IMR-90 (cell line): Measurements from ENCODE around the gene KLHL29. TPM values are rescaled to one million over a fixed set of nuclear protein-coding genes. Genes with fewer than 3 reads are reported as not detected.

Experiments
- ATAC-seq: fragments of 200-7000 bp; cut with Tn5 transposase; 2 replicates; pipeline ENCODE4 v1.9.1; 2020; ENCODE audit warnings: low read depth, mild to moderate bottlenecking, moderate library complexity
- BruUV-seq: library from RNA; stranded (reverse); fragments of 400-500 nt; replicated peaks from 2 replicates; lab custom pipeline; 2021; lab: Mats Ljungman, UMichigan
- CTCF ChIA-PET: fragments of 300-600 bp; formaldehyde crosslinking; extraction: SDS; loops from one replicate; lab custom pipeline; 2021; ENCODE audit warnings: antibody characterized with exemption; lab: Yijun Ruan, JAX
- POLR2A ChIA-PET: fragments of 300-600 bp; sonication (Branson Sonifier 250); formaldehyde crosslinking; loops from one replicate; lab custom pipeline; 2022; ENCODE audit warnings: antibody characterized with exemption; ENCODE audit not compliant: unreplicated experiment; lab: Charles Lee
- DNase-seq: peaks from one replicate; pipeline ENCODE4 v3.0.0; 2013
- H2AFZ ChIP-seq: replicated peaks from 2 replicates; pipeline ENCODE3; 2013; ENCODE audit warnings: low read length, mild to moderate bottlenecking; ENCODE audit not compliant: poor library complexity
- H2AK5ac ChIP-seq: 2 replicates; pipeline ENCODE4 v1.6.1; 2013; ENCODE audit warnings: low read depth, low read length, inconsistent platforms
- H2AK9ac ChIP-seq: replicated peaks from 2 replicates; pipeline ENCODE3; 2013; ENCODE audit warnings: mild to moderate bottlenecking, low read depth, low read length, moderate library complexity; ENCODE audit not compliant: poor library complexity
- H2BK120ac ChIP-seq: 2 replicates; pipeline ENCODE4 v1.6.1; 2013; ENCODE audit warnings: low read depth, low read length, inconsistent platforms
- H2BK15ac ChIP-seq: 3 replicates; pipeline ENCODE4 v1.6.1; 2013; ENCODE audit warnings: low read depth, low read length, inconsistent platforms
- H2BK20ac ChIP-seq: 2 replicates; pipeline ENCODE4 v1.6.1; 2013; ENCODE audit warnings: low read depth, mild to moderate bottlenecking, inconsistent platforms, low read length, moderate library complexity
- H2BK5ac ChIP-seq: 2 replicates; pipeline ENCODE4 v1.6.1; 2013; ENCODE audit warnings: mild to moderate bottlenecking, low read depth, low read length, inconsistent platforms; ENCODE audit not compliant: poor library complexity, severe bottlenecking
- H3K14ac ChIP-seq: replicated peaks from 2 replicates; pipeline ENCODE4 v1.6.1; 2013; ENCODE audit warnings: low read depth, low read length, inconsistent platforms
- H3K18ac ChIP-seq: 2 replicates; pipeline ENCODE4 v1.6.1; 2013; ENCODE audit warnings: low read depth, low read length, control low read depth
- H3K23ac ChIP-seq: 2 replicates; pipeline ENCODE4 v1.6.1; 2013; ENCODE audit warnings: low read depth, low read length, inconsistent platforms
- H3K27ac ChIP-seq: 2 replicates; pipeline ENCODE4 v1.5.1; 2013; ENCODE audit warnings: mild to moderate bottlenecking, control low read depth, low read length; ENCODE audit not compliant: insufficient read depth
- H3K27me3 ChIP-seq: 2 replicates; pipeline ENCODE4 v1.6.1; 2013; ENCODE audit warnings: low read length; ENCODE audit not compliant: control insufficient read depth, insufficient read depth
- H3K36me3 ChIP-seq: 2 replicates; pipeline ENCODE4 v1.6.1; 2013; ENCODE audit warnings: low read length, mixed read lengths; ENCODE audit not compliant: control insufficient read depth, insufficient read depth
- H3K4ac ChIP-seq: 2 replicates; pipeline ENCODE4 v1.6.1; 2013; ENCODE audit warnings: low read depth, low read length, inconsistent platforms
- H3K4me1 ChIP-seq: 2 replicates; pipeline ENCODE4 v1.6.1; 2013; ENCODE audit warnings: low read length, mixed read lengths; ENCODE audit not compliant: control insufficient read depth, insufficient read depth
- H3K4me2 ChIP-seq: 2 replicates; pipeline ENCODE4 v1.6.1; 2013; ENCODE audit warnings: low read depth, mild to moderate bottlenecking, control low read depth, low read length, moderate library complexity
- H3K4me3 ChIP-seq: 2 replicates; pipeline ENCODE4 v1.5.1; 2013; ENCODE audit warnings: low read depth, mild to moderate bottlenecking, control low read depth, low read length, moderate library complexity; ENCODE audit not compliant: insufficient read depth
- H3K56ac ChIP-seq: 2 replicates; pipeline ENCODE4 v1.6.1; 2013; ENCODE audit warnings: low read length, inconsistent platforms; ENCODE audit not compliant: insufficient read depth; ENCODE audit errors: extremely low read depth
- H3K79me1 ChIP-seq, 2 experiments: 2 replicates each; pipeline ENCODE4 v1.6.1; 2013; ENCODE audit warnings: low read length in 2 of 2, inconsistent platforms in 1 of 2, low read depth in 1 of 2
- H3K9ac ChIP-seq: 2 replicates; pipeline ENCODE4 v1.6.1; 2013; ENCODE audit warnings: low read depth, low read length, control low read depth
- H3K9me1 ChIP-seq: 2 replicates; pipeline ENCODE4 v1.6.1; 2013; ENCODE audit warnings: low read length, inconsistent platforms; ENCODE audit not compliant: insufficient read depth
- H3K9me3 ChIP-seq: 2 replicates; pipeline ENCODE4 v1.6.1; 2013; ENCODE audit warnings: low read length; ENCODE audit not compliant: control insufficient read depth, insufficient read depth
- H4K20me1 ChIP-seq: 2 replicates; pipeline ENCODE4 v1.6.1; 2013; ENCODE audit warnings: low read length, inconsistent platforms; ENCODE audit not compliant: insufficient read depth
- H4K5ac ChIP-seq: 2 replicates; pipeline ENCODE4 v1.6.1; 2013; ENCODE audit warnings: mild to moderate bottlenecking, low read depth, low read length, control low read depth
- H4K8ac ChIP-seq, 2 experiments: 2 replicates each; pipeline ENCODE4 v1.6.1; 2013; ENCODE audit warnings: low read depth in 2 of 2, low read length in 2 of 2, control low read depth in 1 of 2, inconsistent platforms in 1 of 2
- H4K91ac ChIP-seq: 2 replicates; pipeline ENCODE4 v1.6.1; 2013; ENCODE audit warnings: low read depth, low read length, inconsistent platforms; ENCODE audit not compliant: insufficient read depth
- BHLHE40 ChIP-seq: fragments of 150-350 bp; IDR thresholded peaks from 2 replicates; pipeline ENCODE4 v1.6.1; 2016; ENCODE audit warnings: mild to moderate bottlenecking, low read depth, low read length
- CEBPB ChIP-seq: IDR thresholded peaks from 2 replicates; pipeline ENCODE4 v1.6.1; 2012; ENCODE audit warnings: low read depth, low read length, improper control_type of control experiment
- CHD1 ChIP-seq: IDR thresholded peaks from 2 replicates; pipeline ENCODE4 v1.6.1; 2012; ENCODE audit warnings: low read depth, low read length, improper control_type of control experiment
- FOS ChIP-seq: fragments of 150-350 bp; IDR thresholded peaks from 2 replicates; pipeline ENCODE4 v1.6.1; 2016; ENCODE audit warnings: low read depth, low read length
- MAFK ChIP-seq: IDR thresholded peaks from 2 replicates; pipeline ENCODE4 v1.6.1; 2012; ENCODE audit warnings: low read depth, low read length, improper control_type of control experiment
- MAZ ChIP-seq: IDR thresholded peaks from 2 replicates; pipeline ENCODE4 v1.6.1; 2012; ENCODE audit warnings: low read depth, mild to moderate bottlenecking, low read length, improper control_type of control experiment, moderate library complexity, borderline replicate concordance
- MXI1 ChIP-seq: IDR thresholded peaks from 2 replicates; pipeline ENCODE4 v1.6.1; 2012; ENCODE audit warnings: low read depth, mild to moderate bottlenecking, low read length, moderate library complexity, borderline replicate concordance
- NFE2L2 ChIP-seq: fragments of 150-350 bp; IDR thresholded peaks from 2 replicates; pipeline ENCODE4 v1.6.1; 2016; ENCODE audit warnings: low read depth, mild to moderate bottlenecking, low read length
- POLR2A ChIP-seq: IDR thresholded peaks from 2 replicates; pipeline ENCODE4 v1.6.1; 2012; ENCODE audit warnings: mild to moderate bottlenecking, low read depth, low read length
- RAD21 ChIP-seq: IDR thresholded peaks from 2 replicates; pipeline ENCODE4 v1.6.1; 2012; ENCODE audit warnings: low read length, improper control_type of control experiment
- SMC3 ChIP-seq: fragments of 150-350 bp; IDR thresholded peaks from 2 replicates; pipeline ENCODE4 v1.6.1; 2016; ENCODE audit warnings: low read depth, mild to moderate bottlenecking, antibody characterized with exemption, low read length, moderate library complexity
- WGBS, 2 experiments: methylation state at CpG; one replicate each; pipeline versions ENCODE4 v1.1.5 to v1.1.7; 2013; ENCODE audit warnings: missing lambda C conversion rate in 2 of 2; ENCODE audit not compliant: insufficient read length in 1 of 2; ENCODE audit errors: extremely low coverage in 2 of 2; 5-methylcytosine and 5-hydroxymethylcytosine counted together
- dilution Hi-C: fragments of 300-500 bp; cut with HindIII; formaldehyde crosslinking; loops from one replicate; pipeline ENCODE4 v1.14.3; 2018; ENCODE audit warnings: low sequenced_read_pairs; ENCODE audit not compliant: unreplicated experiment
- in situ Hi-C: fragments of 300-500 bp; cut with MboI; formaldehyde crosslinking; loops from 3 replicates; pipeline ENCODE4 v1.14.3; 2019; ENCODE audit warnings: low sequenced_read_pairs, inconsistent platforms, mixed read lengths
- intact Hi-C: fragments of 100-400 bp; cut with micrococcal nuclease; formaldehyde crosslinking; loops from 2 replicates; pipeline ENCODE4 v1.10.0; 2022
- polyA plus RNA-seq, 3 experiments: library from polyadenylated mRNA; depleted of rRNA; stranded (reverse); fragments of >200 nt; gene quantifications; 2 replicates each; pipeline ENCODE4 v1.2.3, GENCODE V29; 2012; ENCODE audit warnings: low replicate concordance in 1 of 3
- total RNA-seq: library from RNA; depleted of rRNA; stranded (reverse); fragments of >200 nt; gene quantifications from 2 replicates; pipeline ENCODE4 v1.2.3, GENCODE V29; 2012
- TF ChIP-seq, protein P1 (sequence below): fragments of 150-350 bp; IDR thresholded peaks from 2 replicates; pipeline ENCODE4 v1.6.1; 2017; ENCODE audit warnings: mild to moderate bottlenecking, antibody characterized with exemption, low read length, low read depth

The KLHL29 gene
- total and polyA plus RNA-seq, 2 of the 4 experiments (the other 2 are of a cell fraction) = 2.0 to 8.0 TPM

DNA sequence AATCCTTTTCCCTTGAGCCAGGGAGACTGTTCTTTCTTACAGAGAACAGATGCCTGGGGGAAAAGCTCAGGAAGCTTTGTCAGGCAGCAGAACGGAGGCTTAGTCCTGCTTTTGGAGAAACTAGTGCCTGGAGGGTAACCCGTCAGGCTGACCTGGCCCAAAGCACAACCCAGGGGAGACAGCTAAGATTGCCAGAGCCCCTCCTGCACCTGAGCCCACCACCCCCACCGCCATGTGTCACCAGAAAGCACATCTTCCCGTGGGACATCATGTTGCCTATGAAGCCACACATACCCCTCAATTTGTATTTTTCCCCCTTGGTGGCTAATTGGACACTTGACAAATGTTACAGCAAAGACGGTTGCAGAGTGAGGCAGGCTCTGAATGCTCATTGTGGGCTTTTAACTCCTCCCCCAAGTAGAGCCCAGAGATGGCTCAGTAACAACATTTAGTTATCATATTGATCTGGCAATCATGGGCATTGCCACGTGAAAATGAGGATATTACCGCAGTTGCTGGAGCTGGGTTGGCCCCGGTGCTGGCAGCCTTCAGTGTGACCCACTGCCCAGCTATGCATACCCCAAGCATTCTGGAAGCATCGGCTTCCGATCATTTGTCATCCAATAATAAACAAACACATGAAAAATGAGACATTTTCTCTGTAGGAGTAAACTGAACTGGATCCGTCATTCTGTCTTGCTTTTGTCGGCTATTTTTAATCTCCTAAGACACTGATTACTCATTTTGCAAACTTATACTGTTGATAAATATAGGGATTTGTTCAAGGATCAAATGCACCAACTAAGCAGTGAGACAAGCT lies 312.5 kb downstream of the KLHL29 start:
- Histone ChIP-seq H4K20me1 (peaks cover 13% of the 10 kb centered on the region), H3K4me1 (peaks cover 19% of the 10 kb centered on the region), H3K4me3 (no peak overlapping the region), H3K56ac (no peak overlapping the region; the same call in 1 of the 2 replicates), H2AK9ac (peak overlapping the region; percentile 52), H3K79me1 (peaks cover 0 to 21% of the 10 kb centered on the region in 2 experiments; a peak in 2 of 4 replicates), H4K8ac (peak overlapping the region in 1 of 2 experiments; percentile 59; a peak in 1 of 4 replicates), H3K36me3 (peaks cover 51% of the 10 kb centered on the region), H2BK15ac (peak overlapping the region; percentile 79; the same call in 1 of the 3 replicates), H3K4me2 (peak overlapping the region; percentile 10; the same call in 1 of the 2 replicates), H3K9me1 (peaks cover 39% of the 10 kb centered on the region), H3K23ac (peak overlapping the region; percentile 60; the same call in 1 of the 2 replicates), H3K4ac (peak overlapping the region; percentile 86), H4K5ac (no peak overlapping the region), H2BK20ac (peak overlapping the region; percentile 86), H3K9me3 (peaks cover 3% of the 10 kb centered on the region; the same call in 1 of the 2 replicates), H2BK5ac (no peak overlapping the region), H3K9ac (no peak overlapping the region), H4K91ac (0 out of 2 replicates have a peak overlapping the region, but pooled peaks have one; percentile 48), H2BK120ac (peak overlapping the region; percentile 83), H3K18ac (0 out of 2 replicates have a peak overlapping the region, but pooled peaks have one; percentile 11), H2AFZ (peak overlapping the region; percentile 53), H3K27ac (peak overlapping the region; percentile 25), H3K27me3 (no peaks in the 10 kb centered on the region), H3K14ac (peak overlapping the region; percentile 92), H2AK5ac (peak overlapping the region; percentile 99)
- ChIA-PET POLR2A (no interaction called here), CTCF (interaction anchor here (0.5 kb wide), 1 partner anchor 57 kb away, joined by 3 read pairs; no protein-coding TSS in a partner anchor)
- ATAC-seq (peak; percentile 74), DNase-seq (peak; percentile 82)
- 10% methylated on average over 2 of the region's 12 CpGs; no CpG with 5 or more reads in 1 of the 2 experiments for WGBS, 2 experiments
- dilution Hi-C loops = no loop called here
- intact Hi-C loops = no loop called here
- no TSS peak for BruUV-seq
- in situ Hi-C loops = no loop called here
- no peak for TF ChIP-seq NFE2L2
- TF ChIP-seq RAD21 = no peak
- TF ChIP-seq POLR2A = no peak
- TF ChIP-seq FOS = peak; percentile 61; the same call in 1 of the 2 replicates
- no peak for TF ChIP-seq MAFK
- no peak for TF ChIP-seq MXI1
- no peak for TF ChIP-seq CEBPB
- TF ChIP-seq CHD1 = no peak
- no peak for TF ChIP-seq MAZ
- TF ChIP-seq BHLHE40 = 0 out of 2 replicates have a peak, but pooled peaks have one; percentile 3
- no peak for TF ChIP-seq SMC3
- TF ChIP-seq, protein P1, sequence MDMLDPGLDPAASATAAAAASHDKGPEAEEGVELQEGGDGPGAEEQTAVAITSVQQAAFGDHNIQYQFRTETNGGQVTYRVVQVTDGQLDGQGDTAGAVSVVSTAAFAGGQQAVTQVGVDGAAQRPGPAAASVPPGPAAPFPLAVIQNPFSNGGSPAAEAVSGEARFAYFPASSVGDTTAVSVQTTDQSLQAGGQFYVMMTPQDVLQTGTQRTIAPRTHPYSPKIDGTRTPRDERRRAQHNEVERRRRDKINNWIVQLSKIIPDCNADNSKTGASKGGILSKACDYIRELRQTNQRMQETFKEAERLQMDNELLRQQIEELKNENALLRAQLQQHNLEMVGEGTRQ = no peak
